HepG2 (cell line): ENCODE measurements around the gene STRN3. TPM values are rescaled to one million over a fixed set of nuclear protein-coding genes. Genes with fewer than 3 reads are reported as not detected.

ENCODE experiments used
- CENPX ChIP-seq: sonication (generic); formaldehyde crosslinking; IDR thresholded peaks from 2 replicates; pipeline ENCODE4 v1.9.0; 2021; ENCODE audit warnings: mild to moderate bottlenecking, missing genetic modification reagents, moderate library complexity
- CHD2 ChIP-seq: IDR thresholded peaks from 2 replicates; pipeline ENCODE4 v1.6.1; 2011; ENCODE audit warnings: low read depth, low read length, improper control_type of control experiment
- MAFG ChIP-seq: sonication (generic); formaldehyde crosslinking; IDR thresholded peaks from 2 replicates; pipeline ENCODE4 v1.5.1; 2020; ENCODE audit warnings: mild to moderate bottlenecking, missing genetic modification reagents
- MTF1 ChIP-seq: sonication (generic); formaldehyde crosslinking; IDR thresholded peaks from 2 replicates; pipeline ENCODE4 v1.5.0; 2020; ENCODE audit warnings: missing genetic modification reagents
- PLRG1 ChIP-seq: fragments of 450-650 bp; conservative IDR thresholded peaks from 2 replicates; pipeline ENCODE4 v1.6.1; 2016
- RARA ChIP-seq: IDR thresholded peaks from 2 replicates; pipeline ENCODE4 v1.6.1; 2016; ENCODE audit warnings: missing genetic modification reagents, missing compliant biosample characterization
- RCOR2 ChIP-seq: IDR thresholded peaks from 2 replicates; pipeline ENCODE4 v1.6.1; 2016; ENCODE audit warnings: missing biosample characterization, missing genetic modification reagents
- RNF219 ChIP-seq: sonication (generic); formaldehyde crosslinking; IDR thresholded peaks from 2 replicates; pipeline ENCODE4 v1.5.0; 2020; ENCODE audit warnings: mild to moderate bottlenecking, missing genetic modification reagents
- RORA ChIP-seq: sonication (generic); formaldehyde crosslinking; IDR thresholded peaks from 2 replicates; pipeline ENCODE4 v1.5.0; 2020; ENCODE audit warnings: mild to moderate bottlenecking, missing genetic modification reagents, moderate library complexity
- TBX3 ChIP-seq: fragments of 450-650 bp; IDR thresholded peaks from 2 replicates; pipeline ENCODE4 v1.6.1; 2017; ENCODE audit warnings: antibody characterized with exemption, mild to moderate bottlenecking, inconsistent platforms, borderline replicate concordance
- ZBTB1 ChIP-seq: sonication (generic); formaldehyde crosslinking; IDR thresholded peaks from 2 replicates; pipeline ENCODE4 v1.4.0; 2020; ENCODE audit warnings: missing genetic modification reagents, borderline replicate concordance
- ZNF12 ChIP-seq: sonication (generic); formaldehyde crosslinking; IDR thresholded peaks from 2 replicates; pipeline ENCODE4 v1.5.0; 2020; ENCODE audit warnings: missing genetic modification reagents
- ZNF24 ChIP-seq: fragments of 450-650 bp; IDR thresholded peaks from 2 replicates; pipeline ENCODE4 v1.6.1; 2017; ENCODE audit warnings: antibody characterized with exemption, mild to moderate bottlenecking
- ZNF441 ChIP-seq: sonication (generic); formaldehyde crosslinking; IDR thresholded peaks from 2 replicates; pipeline ENCODE4 v1.7.0; 2021; ENCODE audit warnings: missing genetic modification reagents, borderline replicate concordance
- ZNF446 ChIP-seq: sonication (generic); formaldehyde crosslinking; IDR thresholded peaks from 2 replicates; pipeline ENCODE4 v1.5.0; 2020; ENCODE audit warnings: mild to moderate bottlenecking, missing genetic modification reagents
- ZNF549 ChIP-seq: sonication (generic); formaldehyde crosslinking; IDR thresholded peaks from 2 replicates; pipeline ENCODE4 v1.5.0; 2020; ENCODE audit warnings: missing genetic modification reagents
- ZNF557 ChIP-seq: sonication (generic); formaldehyde crosslinking; IDR thresholded peaks from 2 replicates; pipeline ENCODE4 v1.4.0; 2020; ENCODE audit warnings: missing genetic modification reagents
- ZNF614 ChIP-seq: IDR thresholded peaks from 2 replicates; pipeline ENCODE4 v1.6.1; 2018; ENCODE audit warnings: missing biosample characterization, missing genetic modification reagents, inconsistent platforms, borderline replicate concordance
- ZNF83 ChIP-seq: sonication (generic); formaldehyde crosslinking; IDR thresholded peaks from 2 replicates; pipeline ENCODE4 v1.4.0; 2020; ENCODE audit warnings: missing genetic modification reagents, mild to moderate bottlenecking, borderline replicate concordance
- polyA plus RNA-seq, 8 experiments: library from polyadenylated mRNA; depleted of rRNA in 3 of 8; stranded (reverse) in 7 of 8; unstranded in 1 of 8; fragments of >200 nt; fragmentation: Illumina TruSeq in 4 of 8; extraction: Trizol in 4 of 8; gene quantifications; 2 replicates each; pipeline versions ENCODE4 v1.2.1 to v1.2.3, GENCODE V29; 2011 to 2016; ENCODE audit warnings: low read depth in 4 of 8, missing spikeins in 1 of 8, mixed read lengths in 1 of 8; ENCODE audit not compliant: insufficient read depth in 1 of 8
- total RNA-seq, 5 experiments: library from RNA; depleted of rRNA; stranded (reverse); fragments of >200 nt; fragmentation: Illumina TruSeq; extraction: Trizol; gene quantifications; 2 replicates each; pipeline ENCODE4 v1.2.3, GENCODE V29; 2016; ENCODE audit warnings: low read depth in 1 of 5
- TF ChIP-seq, protein P1 (sequence below): sonication (generic); formaldehyde crosslinking; IDR thresholded peaks from 2 replicates; pipeline ENCODE4 v1.5.1; 2020; ENCODE audit warnings: missing genetic modification reagents, mild to moderate bottlenecking, borderline replicate concordance
- TF ChIP-seq, protein P2 (sequence below): sonication (generic); formaldehyde crosslinking; IDR thresholded peaks from 2 replicates; pipeline ENCODE4 v1.4.0; 2020; ENCODE audit warnings: missing genetic modification reagents
- TF ChIP-seq, protein P3 (sequence below): fragments of 450-650 bp; IDR thresholded peaks from 2 replicates; pipeline ENCODE4 v1.6.1; 2016
- TF ChIP-seq, protein P4 (sequence below): IDR thresholded peaks from 2 replicates; pipeline ENCODE4 v1.6.1; 2016; ENCODE audit warnings: low read depth, borderline replicate concordance

STRN3 gene
- total and polyA plus RNA-seq, 2 of the 13 experiments (the other 11 are each of a cell fraction or from before 2014, with no cell fraction given), result 49.4 to 123 TPM

- TF ChIP-seq, protein P1, sequence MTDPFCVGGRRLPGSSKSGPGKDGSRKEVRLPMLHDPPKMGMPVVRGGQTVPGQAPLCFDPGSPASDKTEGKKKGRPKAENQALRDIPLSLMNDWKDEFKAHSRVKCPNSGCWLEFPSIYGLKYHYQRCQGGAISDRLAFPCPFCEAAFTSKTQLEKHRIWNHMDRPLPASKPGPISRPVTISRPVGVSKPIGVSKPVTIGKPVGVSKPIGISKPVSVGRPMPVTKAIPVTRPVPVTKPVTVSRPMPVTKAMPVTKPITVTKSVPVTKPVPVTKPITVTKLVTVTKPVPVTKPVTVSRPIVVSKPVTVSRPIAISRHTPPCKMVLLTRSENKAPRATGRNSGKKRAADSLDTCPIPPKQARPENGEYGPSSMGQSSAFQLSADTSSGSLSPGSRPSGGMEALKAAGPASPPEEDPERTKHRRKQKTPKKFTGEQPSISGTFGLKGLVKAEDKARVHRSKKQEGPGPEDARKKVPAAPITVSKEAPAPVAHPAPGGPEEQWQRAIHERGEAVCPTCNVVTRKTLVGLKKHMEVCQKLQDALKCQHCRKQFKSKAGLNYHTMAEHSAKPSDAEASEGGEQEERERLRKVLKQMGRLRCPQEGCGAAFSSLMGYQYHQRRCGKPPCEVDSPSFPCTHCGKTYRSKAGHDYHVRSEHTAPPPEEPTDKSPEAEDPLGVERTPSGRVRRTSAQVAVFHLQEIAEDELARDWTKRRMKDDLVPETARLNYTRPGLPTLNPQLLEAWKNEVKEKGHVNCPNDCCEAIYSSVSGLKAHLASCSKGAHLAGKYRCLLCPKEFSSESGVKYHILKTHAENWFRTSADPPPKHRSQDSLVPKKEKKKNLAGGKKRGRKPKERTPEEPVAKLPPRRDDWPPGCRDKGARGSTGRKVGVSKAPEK, result peak; percentile 21; the same call in 1 of the 2 replicates
- TF ChIP-seq TBX3 (no peak), ZNF441 (CRISPR knock-in tag) (no peak), ZNF83 (0 out of 2 replicates have a peak, but pooled peaks have one; percentile 41), RNF219 (CRISPR knock-in tag) (no peak), CENPX (CRISPR knock-in tag) (no peak), ZNF446 (CRISPR knock-in tag) (0 out of 2 replicates have a peak, but pooled peaks have one; percentile 28), ZNF549 (no peak), RORA (no peak), MAFG (CRISPR knock-in tag) (no peak), ZNF12 (CRISPR knock-in tag) (no peak), MTF1 (CRISPR knock-in tag) (no peak), RARA (CRISPR knock-in tag) (no peak), ZBTB1 (no peak), RCOR2 (CRISPR knock-in tag) (no peak), ZNF614 (CRISPR knock-in tag) (peak; percentile 7; the same call in 1 of the 2 replicates), ZNF557 (CRISPR knock-in tag) (no peak), ZNF24 (no peak), CHD2 (no peak), PLRG1 (no peak)
- TF ChIP-seq, protein P2, sequence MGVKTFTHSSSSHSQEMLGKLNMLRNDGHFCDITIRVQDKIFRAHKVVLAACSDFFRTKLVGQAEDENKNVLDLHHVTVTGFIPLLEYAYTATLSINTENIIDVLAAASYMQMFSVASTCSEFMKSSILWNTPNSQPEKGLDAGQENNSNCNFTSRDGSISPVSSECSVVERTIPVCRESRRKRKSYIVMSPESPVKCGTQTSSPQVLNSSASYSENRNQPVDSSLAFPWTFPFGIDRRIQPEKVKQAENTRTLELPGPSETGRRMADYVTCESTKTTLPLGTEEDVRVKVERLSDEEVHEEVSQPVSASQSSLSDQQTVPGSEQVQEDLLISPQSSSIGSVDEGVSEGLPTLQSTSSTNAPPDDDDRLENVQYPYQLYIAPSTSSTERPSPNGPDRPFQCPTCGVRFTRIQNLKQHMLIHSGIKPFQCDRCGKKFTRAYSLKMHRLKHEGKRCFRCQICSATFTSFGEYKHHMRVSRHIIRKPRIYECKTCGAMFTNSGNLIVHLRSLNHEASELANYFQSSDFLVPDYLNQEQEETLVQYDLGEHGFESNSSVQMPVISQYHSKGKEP (CRISPR knock-in tag), result no peak
- TF ChIP-seq, protein P3, sequence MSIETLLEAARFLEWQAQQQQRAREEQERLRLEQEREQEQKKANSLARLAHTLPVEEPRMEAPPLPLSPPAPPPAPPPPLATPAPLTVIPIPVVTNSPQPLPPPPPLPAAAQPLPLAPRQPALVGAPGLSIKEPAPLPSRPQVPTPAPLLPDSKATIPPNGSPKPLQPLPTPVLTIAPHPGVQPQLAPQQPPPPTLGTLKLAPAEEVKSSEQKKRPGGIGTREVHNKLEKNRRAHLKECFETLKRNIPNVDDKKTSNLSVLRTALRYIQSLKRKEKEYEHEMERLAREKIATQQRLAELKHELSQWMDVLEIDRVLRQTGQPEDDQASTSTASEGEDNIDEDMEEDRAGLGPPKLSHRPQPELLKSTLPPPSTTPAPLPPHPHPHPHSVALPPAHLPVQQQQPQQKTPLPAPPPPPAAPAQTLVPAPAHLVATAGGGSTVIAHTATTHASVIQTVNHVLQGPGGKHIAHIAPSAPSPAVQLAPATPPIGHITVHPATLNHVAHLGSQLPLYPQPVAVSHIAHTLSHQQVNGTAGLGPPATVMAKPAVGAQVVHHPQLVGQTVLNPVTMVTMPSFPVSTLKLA, result no peak
- TF ChIP-seq, protein P4, sequence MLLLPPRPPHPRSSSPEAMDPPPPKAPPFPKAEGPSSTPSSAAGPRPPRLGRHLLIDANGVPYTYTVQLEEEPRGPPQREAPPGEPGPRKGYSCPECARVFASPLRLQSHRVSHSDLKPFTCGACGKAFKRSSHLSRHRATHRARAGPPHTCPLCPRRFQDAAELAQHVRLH (CRISPR knock-in tag), result no peak
Measured at GRCh38 chr14:30873308-30874119, 152.7 kb downstream of the STRN3 start (continued).
